GM19438 (cell line): ENCODE measurements around the gene SESTD1.
"Not testable (repeated sequence)": the region's sequence is repeated elsewhere in the genome, so short reads cannot be mapped to it uniquely, and the experiment has no call there.

ENCODE experiments used
- ATAC-seq: cut with Tn5 transposase; IDR thresholded peaks from one replicate; pipeline ENCODE4 v1.9.1; 2021; ENCODE audit warnings: low read depth; ENCODE audit not compliant: unreplicated experiment

Gene SESTD1

GRCh38 chr2:179239838-179240237, 24.8 kb downstream of the SESTD1 start:
- no peak for ATAC-seq

GRCh38 chr2:179239195-179239594, 25.4 kb downstream of the SESTD1 start:
- ATAC-seq, result no peak

DNA sequence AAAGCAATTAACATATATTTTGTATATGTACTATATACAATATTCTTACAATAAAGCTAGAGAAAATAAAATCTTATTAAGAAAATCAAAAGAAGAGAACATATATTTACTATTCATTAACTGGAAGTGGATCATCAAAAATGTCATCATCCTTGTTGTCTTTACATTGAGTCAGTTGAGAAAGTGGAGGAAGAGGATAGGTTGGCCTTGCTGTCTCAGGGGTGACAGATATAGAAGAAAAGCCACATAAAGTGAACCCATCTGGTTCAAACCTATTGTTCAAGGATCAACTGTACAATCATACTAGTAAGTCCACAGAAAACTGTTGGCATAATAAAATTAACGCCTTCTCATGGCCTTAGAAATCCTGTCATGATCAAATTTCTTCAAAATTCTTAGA, 26.6 kb downstream of the SESTD1 start:
- no peak for ATAC-seq

DNA sequence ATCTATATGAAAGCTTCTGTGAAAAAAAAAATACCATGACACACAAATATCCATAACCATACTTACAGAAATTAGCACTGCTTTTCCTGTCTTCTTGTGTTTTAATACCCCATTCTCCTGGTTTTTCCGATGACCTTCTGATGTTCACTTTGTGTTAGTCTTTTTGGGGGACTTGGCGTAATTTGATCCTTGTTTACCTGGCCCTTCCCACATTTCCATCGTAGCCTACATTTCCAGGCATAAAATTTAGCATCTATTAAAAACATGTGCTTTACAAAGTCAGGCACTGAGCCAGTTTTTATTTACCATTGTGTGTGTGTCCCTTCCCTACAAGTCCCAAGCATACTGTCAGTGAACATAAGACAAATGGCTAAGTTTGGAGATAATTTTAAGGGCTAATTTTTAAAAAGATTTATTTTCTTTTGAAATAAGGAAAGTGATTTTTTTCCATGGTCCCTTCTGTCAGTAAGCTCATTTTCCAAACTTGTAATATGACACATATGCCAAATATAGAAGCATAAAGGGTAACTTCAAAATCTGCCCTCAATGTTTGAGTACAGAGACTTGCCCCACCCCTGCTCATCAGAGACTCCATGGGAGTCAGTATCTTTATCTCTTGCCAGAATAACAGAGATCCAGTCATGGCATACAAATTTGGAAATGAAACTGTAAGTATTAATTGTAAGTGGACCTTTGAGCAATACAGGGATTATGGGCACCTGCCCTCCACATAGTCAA, 27.3 kb downstream of the SESTD1 start:
- no peak for ATAC-seq

- ATAC-seq, result no peak
Observed at GRCh38 chr2:179235463-179236108, 29.0 kb downstream of the SESTD1 start.

DNA sequence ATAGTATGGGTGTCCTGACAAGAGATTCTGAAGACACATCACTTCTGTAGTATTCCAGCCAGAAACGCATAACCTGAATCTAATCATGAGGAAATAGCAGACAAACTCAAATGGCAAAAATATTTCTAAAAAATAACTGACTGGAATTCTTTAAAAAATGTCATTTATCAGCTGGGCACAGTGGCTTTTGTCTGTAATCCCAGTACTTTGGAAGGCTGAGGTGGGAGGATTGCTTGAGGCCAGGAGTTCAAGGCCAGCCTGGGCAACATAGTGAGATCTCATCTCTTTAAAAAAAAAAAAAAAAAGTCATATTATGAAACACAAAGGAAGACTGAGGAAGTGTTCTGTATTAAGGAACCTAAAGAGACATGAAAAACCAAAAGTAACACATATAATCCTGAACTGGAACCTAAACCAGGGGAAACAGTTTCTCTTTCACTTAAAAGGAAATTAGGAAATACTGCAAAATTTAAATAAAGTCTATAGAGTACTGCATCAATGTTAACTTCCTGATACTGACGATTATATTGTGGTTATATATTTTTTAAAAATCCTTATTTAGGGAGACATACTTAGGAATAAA, 29.9 kb downstream of the SESTD1 start:
- no peak for ATAC-seq

GRCh38 chr2:179233626-179234430, 30.8 kb downstream of the SESTD1 start:
- no peak for ATAC-seq

GRCh38 chr2:179233083-179233490, 31.5 kb downstream of the SESTD1 start:
- ATAC-seq, result no peak

DNA sequence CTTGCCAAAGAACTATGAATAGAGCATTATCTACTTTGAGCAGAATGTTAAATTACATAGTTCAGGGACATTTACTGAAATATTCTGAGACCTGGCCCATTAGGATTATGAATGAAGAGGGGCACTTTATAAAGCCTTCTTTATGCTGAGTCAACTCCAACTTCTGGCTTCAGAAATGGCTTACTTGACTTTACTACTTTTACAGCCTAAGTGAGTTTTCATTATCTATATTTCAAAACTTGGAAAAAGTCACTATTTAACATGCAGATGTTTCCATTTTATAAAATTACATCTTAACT, 37.7 kb downstream of the SESTD1 start:
- no peak for ATAC-seq

DNA sequence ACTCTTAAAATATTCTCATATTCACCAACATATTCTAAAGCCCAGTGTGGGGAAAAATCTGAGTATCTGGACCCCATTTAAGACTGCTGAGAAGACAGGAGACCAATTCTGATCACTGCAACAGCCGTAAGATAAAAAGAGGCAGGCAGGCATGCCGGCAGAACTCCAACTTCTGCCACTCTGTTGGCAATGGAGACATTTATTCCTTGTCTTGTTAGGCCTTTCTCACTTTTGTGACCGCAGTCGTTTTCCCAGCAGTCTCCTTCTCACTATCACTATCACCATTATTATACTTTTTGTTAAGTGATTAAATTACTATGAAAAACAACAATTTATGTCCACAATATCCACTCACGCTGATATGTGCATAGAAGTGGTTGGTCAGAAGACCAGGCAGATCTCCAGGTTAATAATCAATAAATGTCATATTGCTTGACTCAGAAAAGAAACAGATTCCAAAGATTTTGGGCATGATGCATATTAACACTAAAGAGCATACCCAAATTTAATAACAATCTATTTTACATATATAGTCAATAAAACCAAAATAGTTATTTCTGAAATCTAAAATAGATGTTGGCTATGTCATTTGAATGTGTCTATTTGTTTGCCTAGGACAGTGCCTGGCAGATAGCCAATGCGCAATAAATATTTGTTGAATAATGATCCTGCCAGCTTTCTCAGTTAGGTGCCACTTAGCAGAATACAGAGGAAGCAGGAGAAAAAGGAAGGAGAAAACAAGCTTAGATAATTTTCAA, 38.2 kb downstream of the SESTD1 start:
- no peak for ATAC-seq

DNA sequence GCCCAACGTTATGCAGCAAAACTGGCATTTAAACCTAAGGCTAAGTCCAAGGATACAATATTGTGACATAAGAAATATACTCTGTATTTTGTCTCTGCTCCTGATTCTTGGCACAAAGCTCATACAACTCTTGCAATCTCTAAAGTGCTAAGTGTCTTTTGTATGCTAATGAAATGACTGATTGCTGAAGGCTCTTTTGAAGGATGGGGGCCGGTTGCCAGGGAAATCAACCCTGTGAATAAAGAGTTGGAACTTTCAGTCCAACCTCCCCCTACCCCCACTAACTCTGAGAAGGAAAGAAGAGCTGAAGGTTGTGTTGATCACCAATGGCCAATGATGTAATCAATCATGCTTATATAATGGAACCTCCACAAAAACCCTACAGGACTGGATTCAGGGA, 40.3 kb downstream of the SESTD1 start:
- no peak for ATAC-seq

- no peak for ATAC-seq
Observed at GRCh38 chr2:179222076-179222475, 42.6 kb downstream of the SESTD1 start.

GRCh38 chr2:179218848-179219594, 45.6 kb downstream of the SESTD1 start:
- ATAC-seq, result peak; percentile 78

- ATAC-seq, result not testable (repeated sequence)
Observed at GRCh38 chr2:179214671-179215070, 50.0 kb downstream of the SESTD1 start.

DNA sequence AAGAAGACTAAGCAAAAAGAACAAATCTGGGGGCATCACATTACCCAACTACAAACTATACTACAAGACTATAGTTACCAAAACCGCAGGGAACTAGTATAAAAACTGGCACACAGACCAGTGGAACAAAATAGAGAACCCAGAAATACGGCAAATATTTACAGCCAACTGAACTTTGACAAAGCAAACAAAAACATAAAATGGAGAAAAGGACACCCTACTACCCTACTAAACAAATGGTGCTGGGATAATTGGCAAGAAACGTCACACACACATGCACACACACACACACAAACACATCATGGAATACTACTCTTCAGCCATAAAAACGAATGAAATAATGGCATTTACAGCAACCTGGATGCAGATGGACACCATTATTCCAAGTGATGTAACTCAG, 53.3 kb downstream of the SESTD1 start:
- ATAC-seq, result no peak

- ATAC-seq, result not testable (repeated sequence)
Observed at GRCh38 chr2:179208277-179208676, 56.4 kb downstream of the SESTD1 start.

DNA sequence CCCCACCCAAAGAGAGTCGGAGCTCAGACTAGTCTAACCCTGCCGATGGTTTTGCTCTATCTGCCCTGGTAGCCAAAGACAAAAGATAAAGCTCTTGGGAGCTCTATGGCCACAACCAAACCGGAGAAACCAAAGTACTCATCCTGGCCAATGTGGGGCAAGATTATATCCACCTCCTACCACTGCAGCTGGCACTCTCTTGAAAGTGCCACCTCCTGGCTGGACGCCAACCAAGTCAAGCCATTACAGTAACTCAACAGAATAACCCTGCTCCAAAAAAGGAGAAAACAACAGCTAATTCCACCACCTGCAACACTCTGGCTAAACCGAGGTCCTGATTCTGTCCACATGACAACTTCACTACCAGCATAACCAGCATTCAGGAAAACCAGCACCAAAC, 57.6 kb downstream of the SESTD1 start:
- ATAC-seq, result no peak

DNA sequence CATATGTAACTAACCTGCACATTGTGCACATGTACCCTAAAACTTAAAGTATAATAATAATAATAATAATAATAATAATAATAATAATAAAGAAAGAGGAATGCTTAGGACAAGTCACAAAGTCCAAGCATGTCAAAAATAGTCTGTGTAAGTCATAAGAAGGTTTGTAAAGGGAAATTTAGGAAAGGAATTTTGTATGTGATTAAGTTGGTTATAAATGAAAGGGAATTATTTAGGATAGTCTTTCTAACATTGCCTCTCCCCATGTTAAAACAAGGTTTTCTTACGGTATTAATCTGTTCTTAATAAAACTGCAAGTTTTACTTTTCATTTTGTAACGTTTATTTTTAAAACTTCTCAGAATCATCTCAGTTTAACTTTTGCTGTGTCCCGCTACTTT, 62.8 kb downstream of the SESTD1 start:
- ATAC-seq, result no peak

DNA sequence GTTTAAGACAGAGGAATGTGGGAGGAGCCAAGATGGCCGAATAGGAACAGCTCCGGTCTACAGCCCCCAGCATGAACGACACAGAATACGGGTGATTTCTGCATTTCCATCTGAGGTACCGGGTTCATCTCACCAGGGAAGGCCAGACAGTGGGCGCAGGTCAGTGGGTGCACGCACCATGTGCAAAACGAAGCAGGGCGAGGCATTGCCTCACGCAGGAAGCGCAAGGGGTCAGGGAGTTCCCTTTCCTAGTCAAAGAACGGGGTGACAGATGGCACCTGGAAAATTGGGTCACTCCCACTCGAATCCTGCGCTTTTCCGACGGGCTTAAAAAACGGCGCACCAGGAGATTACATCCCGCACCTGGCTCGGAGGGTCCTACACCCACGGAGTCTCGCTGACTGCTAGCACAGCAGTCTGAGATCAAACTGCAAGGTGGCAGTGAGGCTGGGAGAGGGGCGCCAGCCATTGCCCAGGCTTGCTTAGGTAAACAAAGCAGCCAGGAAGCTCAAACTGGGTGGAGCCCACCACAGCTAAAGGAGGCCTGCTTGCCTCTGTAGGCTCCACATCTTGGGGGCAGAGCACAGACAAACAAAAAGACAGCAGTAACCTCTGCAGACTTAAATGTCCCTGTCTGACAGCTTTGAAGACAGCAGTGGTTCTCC, 68.6 kb downstream of the SESTD1 start:
- not testable (repeated sequence) for ATAC-seq
